Measurements from ENCODE around the gene NAV2. TPM values are rescaled to one million over a fixed set of nuclear protein-coding genes. Genes with fewer than 3 reads are reported as not detected.

The NAV2 gene
- total RNA-seq, 1 experiment from 2014 or later = 2.1 TPM

DNA sequence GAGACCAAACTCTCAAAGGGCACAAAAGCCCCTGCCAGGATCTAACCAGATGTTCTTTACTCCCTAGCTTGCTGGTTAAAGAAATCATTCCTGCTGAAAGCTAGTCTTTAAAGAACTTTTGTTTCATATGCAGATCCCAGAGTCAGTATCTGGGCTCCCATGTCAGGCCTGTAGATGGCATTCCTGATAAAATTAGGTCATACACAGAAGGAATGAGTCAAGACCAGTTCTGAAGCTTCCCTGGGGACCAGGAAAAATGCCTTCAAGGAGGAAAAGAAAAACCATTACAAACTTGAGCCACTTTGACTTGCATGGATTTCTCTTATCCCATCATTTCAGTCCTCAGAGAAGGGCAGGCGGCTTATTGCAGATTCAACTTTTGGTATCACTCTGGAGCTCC is 441.7 kb downstream of the NAV2 start:
- H3K4me1 ChIP-seq (ENCODE audit: control insufficient read depth in 1 of 2, insufficient read depth in 2 of 2, low read length in 2 of 2) = no peaks in the 10 kb centered on the region
- no peak overlapping the region for H3K4me2 ChIP-seq (ENCODE audit: low read length)
- H3K4me3 ChIP-seq (replicated peaks in 1 of 2; ENCODE audit: low read depth in 1 of 2, low read length in 2 of 2) = no peak overlapping the region
- DNase-seq (ENCODE audit: low read depth, low spot score) (no peak), ATAC-seq (no peak)
- no peak overlapping the region for H3K27ac ChIP-seq (ENCODE audit: low read depth, low read length)
- RAD21 ChIA-PET (ENCODE audit: low non-redundant PET in 1 of 2, low total read pairs in 2 of 2, uncharacterized antibody in 2 of 2, unreplicated experiment in 2 of 2) = no interaction called here
- H2AFZ ChIP-seq (ENCODE audit: low read depth, low read length, poor library complexity, severe bottlenecking) = no peak overlapping the region
- H3K9ac ChIP-seq (ENCODE audit: low read length) = no peak overlapping the region
- no peaks in the 10 kb centered on the region for H3K9me2 ChIP-seq (ENCODE audit: insufficient read depth)
- POLR2A ChIA-PET = no interaction called here
- H4K20me1 ChIP-seq (ENCODE audit: insufficient read depth) = no peaks in the 10 kb centered on the region
- no peaks in the 10 kb centered on the region for H3K36me3 ChIP-seq (ENCODE audit: control insufficient read depth in 1 of 2, insufficient read depth in 2 of 2, low read length in 2 of 2)
- H3K9me3 ChIP-seq (ENCODE audit: control insufficient read depth in 1 of 2, insufficient read depth in 1 of 2, low read depth in 1 of 2, low read length in 2 of 2) = no peaks in the 10 kb centered on the region
- no peaks in the 10 kb centered on the region for H3K79me2 ChIP-seq (ENCODE audit: insufficient read depth, low read length)
- intact Hi-C loops (cut with micrococcal nuclease) = no loop called here
- no peak for TF ChIP-seq ELF1 (IDR thresholded peaks at IDR 0.05; ENCODE audit: borderline replicate concordance, low read depth)
- TF ChIP-seq EGR1 (IDR thresholded peaks at IDR 0.05; ENCODE audit: low read depth) = no peak
- TF ChIP-seq, protein P1, sequence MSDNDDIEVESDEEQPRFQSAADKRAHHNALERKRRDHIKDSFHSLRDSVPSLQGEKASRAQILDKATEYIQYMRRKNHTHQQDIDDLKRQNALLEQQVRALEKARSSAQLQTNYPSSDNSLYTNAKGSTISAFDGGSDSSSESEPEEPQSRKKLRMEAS (IDR thresholded peaks at IDR 0.05) = no peak
- no peak for TF ChIP-seq POLR2AphosphoS5 (IDR thresholded peaks at IDR 0.05; ENCODE audit: low read depth, low read length)
- BruUV-seq (replicated peaks) = no TSS peak
- H3K27me3 ChIP-seq (ENCODE audit: insufficient read depth, low read length) = 0 out of 2 replicates have a peak, but pooled peaks cover 7% of the 10 kb centered on the region
- CTCF ChIA-PET = interaction anchor here (1.5 kb wide), 1 partner anchor 26 kb away, joined by 5 read pairs; no protein-coding TSS in a partner anchor

DNA sequence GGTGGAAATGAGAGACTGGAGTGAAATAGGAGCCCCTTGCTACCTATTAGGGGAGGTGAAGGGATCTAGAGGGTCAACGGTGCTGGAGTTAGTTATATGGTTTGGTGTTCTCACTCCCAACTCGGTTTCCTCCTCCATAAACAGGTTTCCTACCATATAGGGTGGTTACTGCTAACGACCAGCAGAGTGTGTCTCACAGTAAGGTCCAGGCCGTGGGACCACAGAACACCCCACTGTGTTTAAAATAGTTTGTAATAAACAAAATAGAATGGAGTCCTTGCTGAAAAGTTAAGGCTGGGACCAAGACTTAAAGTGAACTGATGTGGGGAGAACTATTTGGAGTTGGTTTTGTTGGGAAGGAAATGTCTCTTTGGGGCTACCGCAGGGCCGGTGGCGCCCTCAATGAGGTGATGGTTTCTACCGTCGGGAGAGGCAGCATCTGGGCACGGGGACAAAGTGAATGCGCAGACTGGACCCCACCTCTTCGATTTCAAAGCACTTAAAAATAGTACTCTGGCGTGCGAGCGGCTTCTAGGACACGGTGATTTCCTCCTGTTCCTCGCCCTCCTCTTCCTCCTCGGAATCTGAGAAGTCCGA is 443.1 kb downstream of the NAV2 start:
- Histone ChIP-seq H3K4me3 (replicated peaks in 1 of 2; ENCODE audit: low read depth in 1 of 2, low read length in 2 of 2) (no peak overlapping the region), H4K20me1 (ENCODE audit: insufficient read depth) (no peaks in the 10 kb centered on the region), H3K4me2 (ENCODE audit: low read length) (no peak overlapping the region), H3K4me1 (ENCODE audit: control insufficient read depth in 1 of 2, insufficient read depth in 2 of 2, low read length in 2 of 2) (no peaks in the 10 kb centered on the region), H3K9ac (ENCODE audit: low read length) (no peak overlapping the region), H3K79me2 (ENCODE audit: insufficient read depth, low read length) (no peaks in the 10 kb centered on the region), H3K27me3 (ENCODE audit: insufficient read depth, low read length) (0 out of 2 replicates have a peak, but pooled peaks cover 3% of the 10 kb centered on the region), H3K9me3 (ENCODE audit: control insufficient read depth in 1 of 2, insufficient read depth in 1 of 2, low read depth in 1 of 2, low read length in 2 of 2) (no peaks in the 10 kb centered on the region), H3K27ac (ENCODE audit: low read depth, low read length) (no peak overlapping the region), H3K36me3 (ENCODE audit: control insufficient read depth in 1 of 2, insufficient read depth in 2 of 2, low read length in 2 of 2) (no peaks in the 10 kb centered on the region), H2AFZ (ENCODE audit: low read depth, low read length, poor library complexity, severe bottlenecking) (no peak overlapping the region), H3K9me2 (ENCODE audit: insufficient read depth) (no peaks in the 10 kb centered on the region)
- ATAC-seq (no peak), DNase-seq (ENCODE audit: low read depth, low spot score) (no peak)
- BruUV-seq (replicated peaks) = no TSS peak
- CTCF ChIA-PET = interaction anchor here (0.9 kb wide), 1 partner anchor 23 kb away, joined by 3 read pairs; no protein-coding TSS in a partner anchor
- RAD21 ChIA-PET (ENCODE audit: low non-redundant PET in 1 of 2, low total read pairs in 2 of 2, uncharacterized antibody in 2 of 2, unreplicated experiment in 2 of 2) = interaction anchor here in 1 of 2 experiments (0.6 kb wide), 1 partner anchor 9 kb away, joined by 3 read pairs; no protein-coding TSS in a partner anchor
- POLR2A ChIA-PET = no interaction called here
- intact Hi-C loops (cut with micrococcal nuclease) = no loop called here
- TF ChIP-seq EZH2phosphoT487 (IDR thresholded peaks at IDR 0.05; ENCODE audit: borderline replicate concordance) = no peak
- TF ChIP-seq CEBPB (IDR thresholded peaks at IDR 0.05; ENCODE audit: low read depth) = no peak
- TF ChIP-seq, protein P2, sequence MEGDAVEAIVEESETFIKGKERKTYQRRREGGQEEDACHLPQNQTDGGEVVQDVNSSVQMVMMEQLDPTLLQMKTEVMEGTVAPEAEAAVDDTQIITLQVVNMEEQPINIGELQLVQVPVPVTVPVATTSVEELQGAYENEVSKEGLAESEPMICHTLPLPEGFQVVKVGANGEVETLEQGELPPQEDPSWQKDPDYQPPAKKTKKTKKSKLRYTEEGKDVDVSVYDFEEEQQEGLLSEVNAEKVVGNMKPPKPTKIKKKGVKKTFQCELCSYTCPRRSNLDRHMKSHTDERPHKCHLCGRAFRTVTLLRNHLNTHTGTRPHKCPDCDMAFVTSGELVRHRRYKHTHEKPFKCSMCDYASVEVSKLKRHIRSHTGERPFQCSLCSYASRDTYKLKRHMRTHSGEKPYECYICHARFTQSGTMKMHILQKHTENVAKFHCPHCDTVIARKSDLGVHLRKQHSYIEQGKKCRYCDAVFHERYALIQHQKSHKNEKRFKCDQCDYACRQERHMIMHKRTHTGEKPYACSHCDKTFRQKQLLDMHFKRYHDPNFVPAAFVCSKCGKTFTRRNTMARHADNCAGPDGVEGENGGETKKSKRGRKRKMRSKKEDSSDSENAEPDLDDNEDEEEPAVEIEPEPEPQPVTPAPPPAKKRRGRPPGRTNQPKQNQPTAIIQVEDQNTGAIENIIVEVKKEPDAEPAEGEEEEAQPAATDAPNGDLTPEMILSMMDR (IDR thresholded peaks at IDR 0.05 in 2 of 3, conservative IDR thresholded peaks at IDR 0.05 in 1 of 3; ENCODE audit: borderline replicate concordance in 1 of 3, insufficient read depth in 1 of 3, low read depth in 2 of 3, low read length in 2 of 3) = no peak
- no peak for TF ChIP-seq JUND (IDR thresholded peaks at IDR 0.05)
- no peak for TF ChIP-seq SIN3A (IDR thresholded peaks at IDR 0.05; ENCODE audit: low read depth)
- no peak for TF ChIP-seq FOSL1 (IDR thresholded peaks at IDR 0.05; ENCODE audit: low read depth)
- no peak for TF ChIP-seq ZFX (IDR thresholded peaks at IDR 0.05)
- no peak for TF ChIP-seq SP1 (IDR thresholded peaks at IDR 0.05; ENCODE audit: low read depth)
- TF ChIP-seq CBX3 (IDR thresholded peaks at IDR 0.05; ENCODE audit: low read depth) = no peak
- TF ChIP-seq, protein P3, sequence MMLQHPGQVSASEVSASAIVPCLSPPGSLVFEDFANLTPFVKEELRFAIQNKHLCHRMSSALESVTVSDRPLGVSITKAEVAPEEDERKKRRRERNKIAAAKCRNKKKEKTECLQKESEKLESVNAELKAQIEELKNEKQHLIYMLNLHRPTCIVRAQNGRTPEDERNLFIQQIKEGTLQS (IDR thresholded peaks at IDR 0.05) = no peak
- no peak for TF ChIP-seq YY1 (IDR thresholded peaks at IDR 0.05; ENCODE audit: extremely low read depth, insufficient replicate concordance, low read depth, low read length)
- TF ChIP-seq, protein P1 (IDR thresholded peaks at IDR 0.05) = no peak
- no peak for TF ChIP-seq EGR1 (IDR thresholded peaks at IDR 0.05; ENCODE audit: low read depth)
- no peak for TF ChIP-seq ZBTB33 (IDR thresholded peaks at IDR 0.05; ENCODE audit: extremely low read depth, insufficient replicate concordance, low read length)
- no peak for TF ChIP-seq POLR2AphosphoS5 (IDR thresholded peaks at IDR 0.05; ENCODE audit: low read depth, low read length)
- no peak for TF ChIP-seq ELF1 (IDR thresholded peaks at IDR 0.05; ENCODE audit: borderline replicate concordance, low read depth)

Measured in HCT116 (cell line).